Panc1 (cell line): ENCODE results near the gene AAK1.

Source experiments
- CTCF ChIP-seq: fragments of 450-650 bp; IDR thresholded peaks from 2 replicates; pipeline ENCODE4 v1.5.1; 2017; ENCODE audit warnings: mild to moderate bottlenecking
- POLR2AphosphoS5 ChIP-seq: IDR thresholded peaks from 2 replicates; pipeline ENCODE4 v1.6.1; 2012; ENCODE audit warnings: mild to moderate bottlenecking, low read depth, low read length, moderate library complexity
- REST ChIP-seq, 2 experiments: IDR thresholded peaks; 2 replicates each; pipeline ENCODE4 v1.6.1; 2011 to 2012; ENCODE audit warnings: low read depth in 2 of 2, control low read depth in 1 of 2, low read length in 1 of 2, mild to moderate bottlenecking in 1 of 2, moderate library complexity in 1 of 2; ENCODE audit not compliant: insufficient read depth in 1 of 2

- TF ChIP-seq CTCF (no peak), POLR2AphosphoS5 (no peak), REST (IDR thresholded peaks at IDR 0.05; ENCODE audit: insufficient read depth in 1 of 2, low read depth in 2 of 2, low read length in 1 of 2) (no peak)
Measured at GRCh38 chr2:69521747-69522146, 121.8 kb downstream of the AAK1 start.
